H1 (cell line): ENCODE data around the gene MYO16. TPM values are rescaled to one million over a fixed set of nuclear protein-coding genes. Genes with fewer than 3 reads are reported as not detected.

Experiments used
- CTCF ChIA-PET: fragments of 300-600 bp; sonication (Branson Sonifier 250); formaldehyde crosslinking; loops from one replicate; lab custom pipeline; 2021; ENCODE audit not compliant: partially characterized antibody; lab: Charles Lee
- POLR2A ChIA-PET: fragments of 300-600 bp; sonication (Branson Sonifier 250); formaldehyde crosslinking; loops from one replicate; lab custom pipeline; 2021; ENCODE audit warnings: inconsistent platforms; ENCODE audit not compliant: partially characterized antibody; lab: Charles Lee
- DNase-seq, 2 experiments: peaks; one replicate each; pipeline versions ENCODE4 v3.0.0 to v3.0.0-alpha.2; 2010 to 2022; ENCODE audit warnings: low spot score in 2 of 2, low read depth in 1 of 2, mixed read lengths in 1 of 2
- FAIRE-seq: peaks from 2 replicates; lab custom pipeline; 2011; peaks lifted over from hg19 to GRCh38; lab: Jason Lieb, UNC
- H2AFZ ChIP-seq: 2 replicates; pipeline ENCODE4 v1.8.1; 2012; ENCODE audit warnings: low read length, inconsistent platforms
- H2AK5ac ChIP-seq: 2 replicates; pipeline ENCODE4 v1.6.1; 2013; ENCODE audit warnings: low read depth, low read length
- H2BK120ac ChIP-seq: replicated peaks from 2 replicates; pipeline ENCODE3; 2013; ENCODE audit warnings: low read depth, low read length, inconsistent platforms
- H2BK12ac ChIP-seq: 2 replicates; pipeline ENCODE4 v1.6.1; 2013; ENCODE audit warnings: low read depth, low read length
- H2BK15ac ChIP-seq: 2 replicates; pipeline ENCODE4 v1.6.1; 2013; ENCODE audit warnings: low read length
- H2BK20ac ChIP-seq: 2 replicates; pipeline ENCODE4 v1.6.1; 2013; ENCODE audit warnings: low read length
- H2BK5ac ChIP-seq: 2 replicates; pipeline ENCODE4 v1.6.1; 2013; ENCODE audit warnings: low read depth, low read length
- H3K14ac ChIP-seq: 2 replicates; pipeline ENCODE4 v1.6.1; 2013; ENCODE audit warnings: inconsistent platforms; ENCODE audit not compliant: insufficient read length
- H3K18ac ChIP-seq: 2 replicates; pipeline ENCODE4 v1.6.1; 2013; ENCODE audit warnings: low read length; ENCODE audit errors: extremely low read depth
- H3K23ac ChIP-seq: 2 replicates; pipeline ENCODE4 v1.6.1; 2013; ENCODE audit warnings: inconsistent platforms; ENCODE audit not compliant: insufficient read length
- H3K23me2 ChIP-seq: 2 replicates; pipeline ENCODE4 v1.6.1; 2013; ENCODE audit warnings: low read depth, low read length
- H3K27ac ChIP-seq: 2 replicates; pipeline ENCODE4 v1.6.1; 2011; ENCODE audit warnings: low read depth, low read length, inconsistent platforms
- H3K27me3 ChIP-seq, 4 experiments: replicated peaks in 1 of 4; 1 replicate in 1 of 4; 2 replicates in 3 of 4; pipeline versions ENCODE4 v1.6.1 to v1.8.1; 2011 to 2013; ENCODE audit warnings: low read length in 3 of 4, mild to moderate bottlenecking in 3 of 4, inconsistent platforms in 2 of 4, mixed read lengths in 2 of 4, moderate library complexity in 1 of 4; ENCODE audit not compliant: control insufficient read depth in 3 of 4, insufficient read depth in 3 of 4; ENCODE audit errors: extremely low read depth in 1 of 4
- H3K36me3 ChIP-seq, 4 experiments: 2 replicates each; pipeline versions ENCODE4 v1.6.1 to v1.8.1; 2011 to 2013; ENCODE audit warnings: mild to moderate bottlenecking in 4 of 4, low read length in 3 of 4, moderate library complexity in 2 of 4, control low read depth in 1 of 4, inconsistent platforms in 1 of 4; ENCODE audit not compliant: insufficient read depth in 4 of 4, control insufficient read depth in 2 of 4
- H3K4ac ChIP-seq: replicated peaks from 2 replicates; pipeline ENCODE3; 2013; ENCODE audit warnings: low read length, low read depth, mixed read lengths, inconsistent platforms; ENCODE audit not compliant: insufficient read length
- H3K4me1 ChIP-seq, 4 experiments: replicated peaks in 1 of 4; 1 replicate in 1 of 4; 2 replicates in 3 of 4; pipeline versions ENCODE4 v1.6.1 to v1.8.1; 2011 to 2013; ENCODE audit warnings: low read length in 3 of 4, inconsistent platforms in 2 of 4, mixed read lengths in 1 of 4; ENCODE audit not compliant: insufficient read depth in 4 of 4, control insufficient read depth in 3 of 4
- H3K4me2 ChIP-seq, 2 experiments: 2 replicates each; pipeline versions ENCODE4 v1.6.1 to v1.8.1; 2011 to 2013; ENCODE audit warnings: low read depth in 2 of 2, low read length in 2 of 2, control low read depth in 1 of 2, inconsistent platforms in 1 of 2, mild to moderate bottlenecking in 1 of 2; ENCODE audit not compliant: insufficient read depth in 1 of 2
- H3K4me3 ChIP-seq, 4 experiments: fragments of 200-600, 300-600 bp in 1 of 4; sonication (generic), shearing (Covaris generic), sonication (Bioruptor Twin) in 1 of 4; 2 replicates each; pipeline versions ENCODE4 v1.5.1 to v1.8.1; 2011 to 2016; ENCODE audit warnings: low read length in 4 of 4, low read depth in 3 of 4, control low read depth in 2 of 4, inconsistent platforms in 2 of 4, mild to moderate bottlenecking in 2 of 4, mixed read lengths in 1 of 4, moderate library complexity in 1 of 4; ENCODE audit not compliant: insufficient read depth in 2 of 4; ENCODE audit errors: extremely low read depth in 1 of 4
- H3K56ac ChIP-seq: replicated peaks from 2 replicates; pipeline ENCODE3; 2013; ENCODE audit warnings: low read depth, mild to moderate bottlenecking, mixed read lengths, low read length, inconsistent platforms; ENCODE audit not compliant: insufficient read length
- H3K79me1 ChIP-seq: 2 replicates; pipeline ENCODE4 v1.6.1; 2013; ENCODE audit warnings: low read depth, low read length, control low read depth
- H3K79me2 ChIP-seq, 2 experiments: 2 replicates each; pipeline versions ENCODE4 v1.6.1 to v1.8.1; 2012 to 2013; ENCODE audit warnings: low read length in 2 of 2, mild to moderate bottlenecking in 2 of 2, inconsistent platforms in 1 of 2; ENCODE audit not compliant: insufficient read depth in 2 of 2, control insufficient read depth in 1 of 2
- H3K9ac ChIP-seq, 4 experiments: replicated peaks in 1 of 4; 1 replicate in 1 of 4; 2 replicates in 3 of 4; pipeline versions ENCODE4 v1.6.1 to v1.8.1; 2011 to 2013; ENCODE audit warnings: low read depth in 3 of 4, low read length in 3 of 4, control low read depth in 2 of 4, mild to moderate bottlenecking in 2 of 4, moderate library complexity in 2 of 4, inconsistent platforms in 1 of 4; ENCODE audit errors: extremely low read depth in 1 of 4
- H3K9me3 ChIP-seq, 2 experiments: 2 replicates each; pipeline versions ENCODE4 v1.6.1 to v1.8.1; 2012 to 2013; ENCODE audit warnings: mild to moderate bottlenecking in 2 of 2, moderate library complexity in 2 of 2, control low read depth in 1 of 2, inconsistent platforms in 1 of 2, low read depth in 1 of 2, low read length in 1 of 2, mixed read lengths in 1 of 2; ENCODE audit not compliant: insufficient read depth in 2 of 2
- H4K20me1 ChIP-seq, 2 experiments: replicated peaks in 1 of 2; 2 replicates each; pipeline versions ENCODE3 to v1.8.1; 2011 to 2013; ENCODE audit warnings: inconsistent platforms in 2 of 2, low read length in 2 of 2, mild to moderate bottlenecking in 1 of 2; ENCODE audit not compliant: insufficient read depth in 2 of 2, control insufficient read depth in 1 of 2
- H4K5ac ChIP-seq: 2 replicates; pipeline ENCODE4 v1.6.1; 2013; ENCODE audit warnings: low read length, low read depth, mixed read lengths, inconsistent platforms; ENCODE audit not compliant: insufficient read length
- H4K8ac ChIP-seq: 2 replicates; pipeline ENCODE4 v1.8.0; 2013; ENCODE audit warnings: mild to moderate bottlenecking, moderate library complexity, low read length, inconsistent platforms; ENCODE audit not compliant: insufficient read depth; ENCODE audit errors: extremely low read depth
- H4K91ac ChIP-seq: replicated peaks from 2 replicates; pipeline ENCODE3; 2013; ENCODE audit warnings: low read length, mixed read lengths, inconsistent platforms; ENCODE audit not compliant: insufficient read length
- ATF2 ChIP-seq: IDR thresholded peaks from 2 replicates; pipeline ENCODE4 v1.6.1; 2012; ENCODE audit warnings: low read length, inconsistent platforms
- BRCA1 ChIP-seq: IDR thresholded peaks from 2 replicates; pipeline ENCODE4 v1.6.1; 2012; ENCODE audit warnings: low read depth, low read length, improper control_type of control experiment
- HDAC6 ChIP-seq: IDR thresholded peaks from one replicate; pipeline ENCODE4 v1.7.1; 2012; ENCODE audit warnings: low read depth, mild to moderate bottlenecking, inconsistent platforms, low read length, moderate library complexity
- NRF1 ChIP-seq: IDR thresholded peaks from 2 replicates; pipeline ENCODE4 v1.6.1; 2011; ENCODE audit warnings: mild to moderate bottlenecking, low read depth, low read length, improper control_type of control experiment
- RBBP5 ChIP-seq: IDR thresholded peaks from 2 replicates; pipeline ENCODE4 v1.7.1; 2012; ENCODE audit warnings: low read depth, mild to moderate bottlenecking, inconsistent platforms, low read length, moderate library complexity, borderline replicate concordance
- RFX5 ChIP-seq: IDR thresholded peaks from 2 replicates; pipeline ENCODE4 v1.6.1; 2011; ENCODE audit warnings: low read depth, low read length, improper control_type of control experiment, borderline replicate concordance
- RXRA ChIP-seq: IDR thresholded peaks from 2 replicates; pipeline ENCODE4 v1.6.1; 2011; ENCODE audit warnings: low read depth, mild to moderate bottlenecking, low read length, moderate library complexity; ENCODE audit not compliant: insufficient read depth
- WGBS, 2 experiments: shearing (Covaris generic) in 1 of 2; methylation state at CpG; one replicate each; pipeline versions ENCODE4 v1.1.6 to v1.1.7; 2013 to 2015; ENCODE audit warnings: low lambda C conversion rate in 2 of 2, mixed read lengths in 2 of 2, inconsistent platforms in 1 of 2, low coverage in 1 of 2, missing lambda C conversion rate in 1 of 2; ENCODE audit not compliant: insufficient replicate concordance in 2 of 2, insufficient coverage in 1 of 2, insufficient read length in 1 of 2; ENCODE audit errors: extremely low coverage in 1 of 2, missing lambda C conversion rate in 1 of 2; 5-methylcytosine and 5-hydroxymethylcytosine counted together
- polyA plus RNA-seq, 7 experiments: library from polyadenylated mRNA; depleted of rRNA in 3 of 7; stranded (reverse) in 5 of 7; unstranded in 2 of 7; fragments of >200 nt in 5 of 7; fragments of 200-250 nt in 2 of 7; gene quantifications; 1 replicate in 5 of 7; 2 replicates in 1 of 7; 4 replicates in 1 of 7; pipeline versions ENCODE4 v1.2.1 to v1.2.3, GENCODE V29; 2011 to 2013; ENCODE audit warnings: missing spikeins in 2 of 7, mixed read lengths in 2 of 7
- total RNA-seq: library from RNA; stranded (reverse); fragmentation: NEBNext Ultra II Directional; extraction: Animal tissue kit (Norgen Biotek cat#: 25700); gene quantifications from 2 replicates; pipeline ENCODE4 v1.2.1, GENCODE V29; 2021

Gene MYO16
- total and polyA plus RNA-seq, 2 of the 8 experiments (the other 6 are each of a cell fraction or from before 2014, with no cell fraction given) = 0.02 to 0.22 TPM

- Histone ChIP-seq H3K14ac (no peak overlapping the region), H3K36me3 (no peaks in the 10 kb centered on the region), H3K4me2 (no peak overlapping the region), H4K5ac (no peak overlapping the region), H4K8ac (no peak overlapping the region), H2AFZ (no peak overlapping the region), H2BK12ac (no peak overlapping the region), H3K23ac (no peak overlapping the region), H4K91ac (no peak overlapping the region), H3K27ac (no peak overlapping the region), H2BK120ac (no peak overlapping the region), H3K9me3 (no peaks in the 10 kb centered on the region), H3K23me2 (no peaks in the 10 kb centered on the region), H3K9ac (no peak overlapping the region), H3K18ac (no peak overlapping the region), H3K56ac (no peak overlapping the region), H3K79me1 (no peaks in the 10 kb centered on the region), H2AK5ac (no peak overlapping the region), H2BK5ac (no peak overlapping the region), H3K4ac (no peak overlapping the region), H3K4me1 (no peaks in the 10 kb centered on the region), H3K27me3 (no peaks in the 10 kb centered on the region), H2BK15ac (no peak overlapping the region)
- ChIA-PET CTCF (interaction anchor here (0.6 to 1.0 kb wide), 2 partner anchors 77 to 152 kb away, joined by 3 to 8 read pairs; no protein-coding TSS in a partner anchor), POLR2A (no interaction called here)
- FAIRE-seq = no peak
- TF ChIP-seq ATF2 = no peak
- no peak for TF ChIP-seq NRF1
- TF ChIP-seq RBBP5 = no peak
- no peak for TF ChIP-seq RFX5
- TF ChIP-seq RXRA = no peak
- TF ChIP-seq BRCA1 = no peak
- TF ChIP-seq HDAC6 = no peak
- TF ChIP-seq, all 59 proteins: peak for 0
- WGBS, 2 experiments = 92% methylated on average over 5 of the region's 5 CpGs; no CpG with 5 or more reads in 1 of the 2 experiments
- Histone ChIP-seq H4K20me1 (no peaks in the 10 kb centered on the region), H2BK20ac (no peak overlapping the region), H3K79me2 (no peaks in the 10 kb centered on the region), H3K4me3 (no peak overlapping the region)
- DNase-seq = no peak
Measured at GRCh38 chr13:108686027-108686426, 56.6 kb downstream of the MYO16 start.
